ENCODE results near the gene UBE2O.

Gene UBE2O

DNA sequence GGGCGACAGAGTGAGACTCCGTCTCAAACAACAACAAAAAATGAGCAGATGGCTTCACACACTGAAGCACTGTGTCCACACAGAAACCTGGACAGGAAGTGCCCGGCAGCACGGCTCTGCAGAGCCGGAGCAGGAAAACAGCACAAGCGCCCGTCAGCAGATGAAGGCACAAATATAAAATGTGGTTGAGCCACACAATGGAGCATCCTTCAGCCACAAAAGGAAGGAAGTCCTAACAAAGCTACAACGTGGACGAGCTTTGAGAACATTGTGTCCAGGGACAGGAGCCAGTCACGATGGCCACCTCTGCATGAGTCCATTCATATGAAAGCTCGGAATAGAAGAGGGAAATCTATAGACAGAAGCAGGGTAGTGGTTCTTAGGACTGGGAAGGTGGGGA lies 32.6 kb upstream of the UBE2O start:
- no peak for DNase-seq (ENCODE audit: low spot score)

GRCh38 chr17:76484228-76484725 lies 31.3 kb upstream of the UBE2O start:
- no peak for DNase-seq (ENCODE audit: low spot score)

- DNase-seq (ENCODE audit: low spot score): no peak
Measured at GRCh38 chr17:76481071-76481655, 28.2 kb upstream of the UBE2O start.

DNA sequence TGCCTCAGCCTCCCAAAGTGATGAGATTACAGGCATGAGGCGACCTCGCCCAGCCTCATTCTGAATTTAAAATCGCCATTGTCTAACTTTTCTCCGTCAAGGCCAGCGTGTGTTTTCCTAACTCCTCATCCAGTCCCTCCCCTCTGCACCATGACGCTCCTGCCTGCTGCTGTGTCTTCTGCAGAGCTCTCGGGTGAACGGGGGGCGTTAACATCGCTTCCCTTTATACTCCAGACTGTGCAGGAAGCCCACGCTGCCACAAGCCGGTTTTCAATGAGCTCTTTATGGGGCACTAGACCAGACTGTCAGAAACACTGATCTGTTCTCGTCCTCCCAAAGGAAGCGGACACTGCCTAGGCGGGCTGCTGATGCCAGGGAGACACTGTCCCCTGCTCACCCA lies 27.7 kb upstream of the UBE2O start:
- no peak for DNase-seq (ENCODE audit: low spot score)

DNA sequence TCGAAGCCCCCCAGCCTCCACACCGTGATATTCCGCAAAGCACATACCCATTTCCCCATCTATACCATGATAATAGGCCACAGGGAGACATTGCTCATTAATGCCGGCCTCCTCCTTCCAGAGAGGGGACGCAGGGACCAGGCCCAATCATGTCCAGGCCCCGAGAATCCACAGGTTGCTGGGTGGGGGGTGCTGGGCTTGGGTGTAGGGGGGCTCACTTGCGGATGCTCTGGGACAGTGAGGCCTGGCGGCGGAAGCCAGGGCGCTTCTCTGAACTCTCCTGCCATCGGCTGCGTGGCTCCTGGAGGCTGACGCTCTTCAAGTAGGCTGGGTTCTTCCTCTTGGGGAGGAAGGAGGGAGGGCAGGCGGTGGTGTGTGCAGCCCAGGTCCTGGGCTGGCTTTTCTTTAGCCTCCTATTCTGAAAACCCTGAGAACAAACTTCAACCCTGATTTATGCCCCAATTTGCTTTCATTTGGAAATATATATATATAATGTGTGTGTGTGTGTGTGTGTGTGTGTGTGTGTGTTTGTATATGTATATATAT lies 26.6 kb upstream of the UBE2O start:
- no peak for DNase-seq (ENCODE audit: low spot score)

DNA sequence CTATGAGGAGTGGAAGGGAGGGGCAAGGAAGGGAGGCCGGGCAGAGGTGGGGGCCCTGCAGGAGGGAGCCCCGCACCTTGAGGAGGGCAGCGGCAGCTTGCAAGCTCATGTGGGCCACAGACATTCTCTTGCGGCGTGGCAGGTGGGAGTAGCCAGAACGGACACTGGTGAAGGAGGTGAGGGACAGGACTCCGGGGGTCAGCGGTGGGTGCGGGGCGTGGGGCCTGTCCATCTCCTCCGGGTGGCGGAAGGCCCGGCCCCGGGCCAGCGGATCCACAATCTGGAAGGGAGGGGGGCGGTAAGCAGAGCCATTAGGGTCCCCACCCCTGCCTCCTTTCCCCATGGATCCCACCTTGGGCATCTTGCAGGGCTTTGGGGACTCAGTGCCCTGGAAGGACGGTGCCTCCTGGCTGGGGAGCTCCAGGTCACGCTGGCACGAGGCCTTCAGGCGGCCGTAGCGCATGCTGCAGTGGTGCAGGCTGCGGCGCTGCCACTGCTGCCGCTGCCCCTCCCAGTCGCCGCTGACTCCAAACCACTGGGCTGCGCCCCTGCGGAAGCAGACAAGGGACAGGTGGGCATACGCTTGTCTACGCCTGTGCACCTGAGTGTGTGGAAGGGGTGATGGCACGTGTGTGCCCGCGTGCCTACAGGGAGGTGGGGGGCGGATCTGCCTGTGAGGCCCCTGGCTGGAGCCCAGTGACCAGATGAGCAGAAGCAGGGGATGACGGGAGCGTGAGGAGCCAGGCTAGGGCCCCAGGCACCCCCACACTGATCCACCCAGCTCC lies 26.0 kb upstream of the UBE2O start:
- DNase-seq (ENCODE audit: low spot score): no peak

- no peak for DNase-seq (ENCODE audit: low spot score)
Measured at GRCh38 chr17:76478097-76478496, 25.1 kb upstream of the UBE2O start.

- no peak for DNase-seq (ENCODE audit: low spot score)
Measured at GRCh38 chr17:76477576-76477975, 24.6 kb upstream of the UBE2O start.

DNA sequence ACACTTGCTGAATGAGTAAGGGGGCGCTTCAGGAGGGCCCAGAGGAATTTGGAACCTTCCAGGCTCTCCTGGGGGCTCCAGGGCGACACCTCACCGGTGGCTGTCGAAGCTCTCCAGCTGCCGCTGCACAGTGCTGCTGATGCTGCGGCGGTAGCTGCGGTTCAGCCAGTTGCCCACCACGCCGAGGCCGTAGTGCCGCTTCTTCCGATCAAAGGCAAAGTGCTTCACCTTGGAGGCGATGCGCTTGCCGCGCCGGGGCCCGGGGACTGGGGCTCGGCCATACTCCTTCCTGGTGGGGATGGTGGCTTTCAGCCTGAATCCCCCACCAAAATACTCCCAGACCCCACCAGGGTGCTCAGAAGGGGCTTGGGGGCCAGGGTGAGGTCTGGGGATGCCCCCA lies 23.8 kb upstream of the UBE2O start:
- DNase-seq (ENCODE audit: low spot score): no peak

- DNase-seq (ENCODE audit: low spot score): no peak
Measured at GRCh38 chr17:76475302-76475701, 22.4 kb upstream of the UBE2O start.

- no peak for DNase-seq (ENCODE audit: low spot score)
Measured at GRCh38 chr17:76474894-76475293, 21.9 kb upstream of the UBE2O start.

GRCh38 chr17:76474238-76474637 lies 21.3 kb upstream of the UBE2O start:
- no peak for DNase-seq (ENCODE audit: low spot score)

GRCh38 chr17:76473541-76473985 lies 20.6 kb upstream of the UBE2O start:
- DNase-seq (ENCODE audit: low spot score): no peak

GRCh38 chr17:76472726-76473125 lies 19.8 kb upstream of the UBE2O start:
- no peak for DNase-seq (ENCODE audit: low spot score)

- DNase-seq (ENCODE audit: low spot score): no peak
Measured at GRCh38 chr17:76472258-76472645, 19.3 kb upstream of the UBE2O start.

DNA sequence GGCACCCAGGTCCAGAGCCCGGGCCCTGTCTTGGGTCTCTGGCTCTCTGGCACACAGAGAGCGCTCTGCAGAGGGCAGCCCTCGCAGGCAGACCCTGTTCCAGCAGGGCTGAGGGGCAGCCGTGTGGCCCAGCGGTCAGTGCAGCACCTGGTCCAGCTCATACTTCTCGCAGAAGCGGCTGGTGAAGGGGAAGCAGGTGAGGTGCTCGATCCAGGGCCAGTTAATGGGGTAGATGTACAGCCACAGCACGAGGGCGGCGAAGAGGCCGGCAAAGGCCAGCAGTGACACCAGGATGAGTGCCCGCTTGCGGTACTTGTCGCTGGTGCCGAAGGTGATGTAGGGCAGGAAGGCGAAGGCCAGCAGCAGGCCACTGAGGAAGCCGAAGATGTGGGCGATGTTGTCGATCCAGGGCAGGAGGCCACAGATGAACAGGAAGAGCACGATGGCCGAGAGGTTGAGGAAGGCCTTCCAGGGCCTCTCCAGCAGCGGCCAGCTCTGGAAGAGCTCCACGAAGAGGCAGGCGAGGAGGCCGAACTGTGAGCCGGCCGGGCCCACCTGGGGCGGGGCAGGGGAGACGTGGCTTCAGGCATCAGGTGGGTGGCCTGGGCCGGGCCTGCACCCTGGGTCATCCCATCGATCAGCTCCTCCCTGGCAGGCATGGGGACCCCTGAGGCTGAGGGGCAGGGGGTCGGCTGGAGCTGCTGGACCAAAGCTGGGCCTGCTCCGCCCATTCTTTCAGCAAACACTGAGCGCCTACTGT lies 18.7 kb upstream of the UBE2O start:
- DNase-seq (ENCODE audit: low spot score): no peak

DNA sequence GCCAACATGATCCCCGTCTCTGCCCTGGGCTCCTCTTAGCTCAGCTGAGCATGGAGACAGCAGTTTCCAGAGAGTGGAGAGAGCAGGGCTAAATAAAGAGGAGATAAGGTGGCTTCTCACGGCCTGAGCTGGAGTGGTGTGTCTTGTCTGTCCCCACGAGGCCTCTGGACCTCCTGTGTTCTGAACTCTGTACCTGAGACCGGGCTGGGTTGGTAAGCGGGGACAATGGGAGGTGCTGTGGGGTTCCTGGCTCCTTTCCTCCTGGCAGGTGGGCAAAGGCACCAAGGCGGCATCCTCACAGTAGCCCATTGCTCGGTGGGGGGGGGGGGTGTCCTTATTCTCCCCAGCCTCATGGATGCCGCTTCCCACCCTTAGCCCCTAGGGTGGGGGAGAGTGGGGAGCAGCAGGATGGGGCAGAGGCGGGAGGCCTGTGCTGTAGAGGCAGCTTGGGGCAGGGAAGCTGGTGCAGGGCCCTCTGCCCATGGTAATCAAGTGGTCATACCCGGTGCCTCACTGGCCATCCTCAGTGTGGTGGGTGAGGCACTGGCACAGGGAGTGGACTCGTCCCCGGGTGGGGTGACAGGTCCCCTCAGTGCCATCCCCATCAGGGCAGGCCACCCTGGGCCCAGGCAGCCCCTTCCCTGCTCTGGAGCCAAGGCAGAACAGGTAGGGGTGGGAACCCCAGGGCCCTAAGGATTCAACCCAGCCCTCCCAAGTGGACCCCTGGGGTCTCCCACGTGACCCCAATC lies 17.2 kb upstream of the UBE2O start:
- no peak for DNase-seq (ENCODE audit: low spot score)

DNA sequence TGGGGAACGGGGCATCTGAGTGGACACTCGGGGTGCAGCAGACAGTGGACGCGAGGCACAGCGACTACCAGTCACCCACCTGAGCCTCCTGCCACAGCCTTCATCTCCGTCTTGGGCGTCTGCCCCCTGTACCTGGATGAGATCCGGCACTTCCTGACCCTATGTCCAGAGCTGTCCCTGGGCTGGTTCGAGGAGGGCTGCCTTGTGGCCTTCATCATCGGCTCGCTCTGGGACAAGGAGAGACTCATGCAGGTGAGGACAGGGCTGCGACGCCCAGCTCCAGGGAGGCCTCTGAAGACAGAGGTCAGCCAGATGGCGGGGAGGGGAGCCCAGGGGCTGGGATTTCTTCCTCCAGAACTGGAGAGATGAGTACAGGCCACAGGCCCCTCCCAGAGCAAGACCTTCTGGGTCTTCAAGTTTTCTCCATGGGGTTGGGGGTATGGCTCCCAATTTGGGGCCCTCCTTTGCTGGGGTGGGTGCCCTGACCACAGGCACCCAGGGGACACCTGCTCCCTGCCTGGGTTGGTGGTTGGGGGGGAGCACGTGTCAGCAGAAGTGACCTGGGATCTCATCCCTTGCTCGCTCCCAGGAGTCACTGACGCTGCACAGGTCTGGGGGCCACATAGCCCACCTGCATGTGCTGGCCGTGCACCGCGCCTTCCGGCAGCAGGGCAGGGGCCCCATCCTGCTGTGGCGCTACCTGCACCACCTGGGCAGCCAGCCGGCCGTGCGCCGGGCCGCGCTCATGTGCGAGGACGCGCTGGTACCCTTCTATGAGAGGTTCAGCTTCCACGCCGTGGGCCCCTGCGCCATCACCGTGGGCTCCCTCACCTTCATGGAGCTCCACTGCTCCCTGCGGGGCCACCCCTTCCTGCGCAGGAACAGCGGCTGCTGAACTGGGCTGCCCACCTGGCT lies 16.4 kb upstream of the UBE2O start:
- DNase-seq (ENCODE audit: low spot score): no peak

- no peak for DNase-seq (ENCODE audit: low spot score)
Measured at GRCh38 chr17:76468634-76469010, 15.7 kb upstream of the UBE2O start.

- no peak for DNase-seq (ENCODE audit: low spot score)
Measured at GRCh38 chr17:76467809-76468633, 15.1 kb upstream of the UBE2O start.

All from hematopoietic multipotent progenitor cell treated with erythropoietin and hydrocortisone succinate and interleukin-3 and kit ligand, for 17 days (in vitro differentiated cells).